GM19035 (cell line): Measurements from ENCODE around the gene NLRP1.

Experiments used
- ATAC-seq: cut with Tn5 transposase; IDR thresholded peaks from one replicate; pipeline ENCODE4 v1.9.1; 2021; ENCODE audit not compliant: unreplicated experiment

NLRP1 gene

GRCh38 chr17:5558815-5559785, 25.2 kb downstream of the NLRP1 start:
- ATAC-seq = no peak

GRCh38 chr17:5557990-5558389, 26.3 kb downstream of the NLRP1 start:
- no peak for ATAC-seq

GRCh38 chr17:5557485-5557884, 26.8 kb downstream of the NLRP1 start:
- ATAC-seq = no peak

- no peak for ATAC-seq
These were observed 29.1 kb downstream of the NLRP1 start for GRCh38 chr17:5555254-5555653.

- ATAC-seq = no peak
These were observed 30.8 kb downstream of the NLRP1 start for GRCh38 chr17:5553479-5553878.

- no peak for ATAC-seq
These were observed 31.5 kb downstream of the NLRP1 start for GRCh38 chr17:5552841-5553240.

- ATAC-seq = no peak
These were observed 39.0 kb downstream of the NLRP1 start for GRCh38 chr17:5545051-5545987.

GRCh38 chr17:5544115-5544514, 40.2 kb downstream of the NLRP1 start:
- no peak for ATAC-seq

GRCh38 chr17:5541610-5542202, 42.6 kb downstream of the NLRP1 start:
- ATAC-seq = no peak

- no peak for ATAC-seq
These were observed 44.0 kb downstream of the NLRP1 start for GRCh38 chr17:5540321-5540720.

- no peak for ATAC-seq
These were observed 45.0 kb downstream of the NLRP1 start for GRCh38 chr17:5539286-5539685.

- no peak for ATAC-seq
These were observed 47.3 kb downstream of the NLRP1 start for GRCh38 chr17:5536866-5537650.

GRCh38 chr17:5535436-5535835, 48.9 kb downstream of the NLRP1 start:
- ATAC-seq = no peak

GRCh38 chr17:5533486-5534315, 50.6 kb downstream of the NLRP1 start:
- no peak for ATAC-seq

GRCh38 chr17:5532581-5532980, 51.7 kb downstream of the NLRP1 start:
- no peak for ATAC-seq

GRCh38 chr17:5531085-5531418, 53.3 kb downstream of the NLRP1 start:
- no peak for ATAC-seq

GRCh38 chr17:5530265-5531084, 53.8 kb downstream of the NLRP1 start:
- no peak for ATAC-seq

GRCh38 chr17:5527601-5528250, 56.6 kb downstream of the NLRP1 start:
- ATAC-seq = no peak
